Liver (tissue), 9 donors: ENCODE data around the gene ADCY9. TPM values are rescaled to one million over a fixed set of nuclear protein-coding genes. Genes with fewer than 3 reads are reported as not detected.
A peak's percentile ranks its signal among the peaks of the same experiment; 100 is the strongest.

Experiments
- DNase-seq: peaks from one replicate; pipeline ENCODE4 v3.0.0-alpha.2; 2017; ENCODE audit warnings: low spot score
- H3K27ac ChIP-seq, 2 donors: one replicate each; pipeline ENCODE4 v1.7.0; 2013; ENCODE audit warnings: inconsistent platforms in 2 of 2, low read length in 2 of 2, control low read depth in 1 of 2, low read depth in 1 of 2, mild to moderate bottlenecking in 1 of 2
- H3K27me3 ChIP-seq, 4 donors: one replicate each; pipeline versions ENCODE4 v1.6.1 to v1.7.0; 2013; ENCODE audit warnings: low read length in 3 of 4, inconsistent platforms in 1 of 4, mild to moderate bottlenecking in 1 of 4, moderate library complexity in 1 of 4; ENCODE audit not compliant: control insufficient read depth in 4 of 4, insufficient read depth in 4 of 4
- H3K36me3 ChIP-seq, 4 donors: one replicate each; pipeline versions ENCODE4 v1.6.1 to v1.7.0; 2013; ENCODE audit warnings: low read length in 3 of 4, mild to moderate bottlenecking in 3 of 4, low read depth in 1 of 4, moderate library complexity in 1 of 4; ENCODE audit not compliant: control insufficient read depth in 4 of 4, insufficient read depth in 3 of 4
- H3K4me1 ChIP-seq, 4 donors: one replicate each; pipeline versions ENCODE4 v1.6.1 to v1.7.0; 2013; ENCODE audit warnings: low read length in 3 of 4, mild to moderate bottlenecking in 3 of 4, moderate library complexity in 1 of 4; ENCODE audit not compliant: control insufficient read depth in 4 of 4, insufficient read depth in 4 of 4
- H3K4me3 ChIP-seq, 3 donors: one replicate each; pipeline versions ENCODE4 v1.6.1 to v1.7.0; 2013; ENCODE audit warnings: low read length in 3 of 3, control low read depth in 1 of 3, low read depth in 1 of 3, mild to moderate bottlenecking in 1 of 3
- H3K9ac ChIP-seq, 2 donors: one replicate each; pipeline ENCODE4 v1.7.0; 2013; ENCODE audit warnings: low read length in 2 of 2, mild to moderate bottlenecking in 2 of 2, moderate library complexity in 2 of 2, control low read depth in 1 of 2, low read depth in 1 of 2
- H3K9me3 ChIP-seq, 4 donors: one replicate each; pipeline versions ENCODE4 v1.6.1 to v1.7.0; 2013; ENCODE audit warnings: low read length in 3 of 4; ENCODE audit not compliant: control insufficient read depth in 4 of 4
- EGR1 ChIP-seq, 2 donors: IDR thresholded peaks; 2 replicates each; pipeline ENCODE4 v1.6.1; 2016 to 2018; ENCODE audit warnings: antibody characterized with exemption in 2 of 2, low read depth in 2 of 2
- FOXA1 ChIP-seq: IDR thresholded peaks from 2 replicates; pipeline ENCODE4 v1.6.1; 2016; ENCODE audit warnings: antibody characterized with exemption
- FOXA2 ChIP-seq: IDR thresholded peaks from 2 replicates; pipeline ENCODE4 v1.6.1; 2016; ENCODE audit warnings: antibody characterized with exemption
- GABPA ChIP-seq, 2 donors: IDR thresholded peaks in 1 of 2; conservative IDR thresholded peaks in 1 of 2; 2 replicates each; pipeline ENCODE4 v1.6.1; 2016; ENCODE audit warnings: antibody characterized with exemption in 2 of 2, mild to moderate bottlenecking in 1 of 2, moderate library complexity in 1 of 2
- HNF4A ChIP-seq, 2 donors: conservative IDR thresholded peaks; 2 replicates each; pipeline ENCODE4 v1.6.1; 2016; ENCODE audit warnings: antibody characterized with exemption in 2 of 2, mild to moderate bottlenecking in 2 of 2
- HNF4G ChIP-seq: IDR thresholded peaks from 2 replicates; pipeline ENCODE4 v1.6.1; 2016; ENCODE audit warnings: antibody characterized with exemption
- NR2F2 ChIP-seq: IDR thresholded peaks from 2 replicates; pipeline ENCODE4 v1.6.1; 2016; ENCODE audit warnings: antibody characterized with exemption
- RAD21 ChIP-seq, 2 donors: IDR thresholded peaks; 2 replicates each; pipeline ENCODE4 v1.6.1; 2016; ENCODE audit warnings: antibody characterized with exemption in 2 of 2, mild to moderate bottlenecking in 2 of 2
- RXRA ChIP-seq, 2 donors: IDR thresholded peaks; 2 replicates each; pipeline ENCODE4 v1.6.1; 2017 to 2018; ENCODE audit warnings: antibody characterized with exemption in 2 of 2, mild to moderate bottlenecking in 1 of 2
- SP1 ChIP-seq: IDR thresholded peaks from 2 replicates; pipeline ENCODE4 v1.6.1; 2018; ENCODE audit warnings: antibody characterized with exemption, mild to moderate bottlenecking
- TAF1 ChIP-seq: conservative IDR thresholded peaks from 2 replicates; pipeline ENCODE4 v1.6.1; 2016; ENCODE audit warnings: antibody characterized with exemption, mild to moderate bottlenecking
- YY1 ChIP-seq: IDR thresholded peaks from 2 replicates; pipeline ENCODE4 v1.6.1; 2016; ENCODE audit warnings: antibody characterized with exemption, mild to moderate bottlenecking
- WGBS: extraction: QIAGEN DNeasy Blood & Tissue Kit; methylation state at CpG from one replicate; pipeline ENCODE4 v1.1.7; 2013; 5-methylcytosine and 5-hydroxymethylcytosine counted together
- polyA plus RNA-seq, 2 donors: library from polyadenylated mRNA; stranded (reverse) in 1 of 2; unstranded in 1 of 2; fragments of 200-250 nt in 1 of 2; fragments of >200 nt in 1 of 2; fragmentation: Nextera tagmentation in 1 of 2; extraction: Ambion mirVana in 1 of 2; gene quantifications; one replicate each; pipeline versions ENCODE4 v1.2.1 to v1.2.3, GENCODE V29; 2013 to 2015
- total RNA-seq, 2 donors: library from RNA; depleted of rRNA; stranded (reverse); fragments of >200 nt; gene quantifications; one replicate each; pipeline ENCODE4 v1.2.3, GENCODE V29; 2014
- TF ChIP-seq, protein P1 (sequence below): IDR thresholded peaks from 2 replicates; pipeline ENCODE4 v1.6.1; 2016; ENCODE audit warnings: antibody characterized with exemption
- TF ChIP-seq, protein P2 (sequence below): fragments of 150-350 bp; IDR thresholded peaks from 2 replicates; pipeline ENCODE4 v1.5.1; 2017; ENCODE audit warnings: improper control_type of control experiment, low read depth, low read length; ENCODE audit not compliant: missing input control
- TF ChIP-seq, protein P3 (sequence below): IDR thresholded peaks from 2 replicates; pipeline ENCODE4 v1.6.1; 2016; ENCODE audit warnings: antibody characterized with exemption, mild to moderate bottlenecking
- TF ChIP-seq, protein P4 (sequence below): IDR thresholded peaks from 2 replicates; pipeline ENCODE4 v1.6.1; 2016; ENCODE audit warnings: antibody characterized with exemption
- donor health status: healthy.
- donor health status: healthy.
- donor health status: healthy.
- donor health status: healthy.
- donor health status: healthy.

The ADCY9 gene
- total and polyA plus RNA-seq, 4 donors = 3.6 to 25.1 (median 11.0) TPM

DNA sequence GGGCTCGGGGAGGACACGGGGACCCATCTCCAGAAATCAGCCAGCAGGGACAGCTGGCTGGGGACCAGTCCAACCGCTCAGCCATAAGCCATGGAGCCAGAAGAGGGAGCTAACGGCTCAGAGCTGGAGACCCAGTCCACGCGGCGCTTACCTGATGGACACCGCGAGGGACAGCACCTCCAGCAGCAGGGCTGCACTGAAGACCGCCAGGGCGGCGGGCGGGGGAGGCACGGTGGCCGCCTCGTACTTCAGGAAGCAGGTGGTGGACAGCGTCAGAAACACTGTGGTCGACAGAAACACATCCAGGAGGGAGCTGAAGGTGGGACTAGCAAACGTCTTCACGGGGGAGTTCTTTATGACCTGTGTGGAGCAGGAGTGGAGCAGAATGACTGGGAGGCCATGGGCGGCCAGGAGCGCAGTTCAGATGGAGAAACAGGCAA lies 133.1 kb downstream of the ADCY9 start:
- no peak overlapping the region for H3K9ac ChIP-seq
- no peak overlapping the region for H3K27ac ChIP-seq
- H3K4me1 ChIP-seq = peaks cover 0 to 7% (median 3%) of the 10 kb centered on the region in 4 donors
- peak; percentile 60 for DNase-seq
- H3K27me3 ChIP-seq = no peaks in the 10 kb centered on the region
- H3K4me3 ChIP-seq = no peak overlapping the region
- TF ChIP-seq RXRA (IDR thresholded peaks at IDR 0.05) (peak in 1 of 2 donors; percentile 21), FOXA2 (no peak), RAD21 (IDR thresholded peaks at IDR 0.05) (peak; percentile 95 to 98), EGR1 (IDR thresholded peaks at IDR 0.05; ENCODE audit: low read depth in 2 of 2) (no peak)
- TF ChIP-seq, protein P1, sequence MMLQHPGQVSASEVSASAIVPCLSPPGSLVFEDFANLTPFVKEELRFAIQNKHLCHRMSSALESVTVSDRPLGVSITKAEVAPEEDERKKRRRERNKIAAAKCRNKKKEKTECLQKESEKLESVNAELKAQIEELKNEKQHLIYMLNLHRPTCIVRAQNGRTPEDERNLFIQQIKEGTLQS = no peak
- TF ChIP-seq, protein P2, sequence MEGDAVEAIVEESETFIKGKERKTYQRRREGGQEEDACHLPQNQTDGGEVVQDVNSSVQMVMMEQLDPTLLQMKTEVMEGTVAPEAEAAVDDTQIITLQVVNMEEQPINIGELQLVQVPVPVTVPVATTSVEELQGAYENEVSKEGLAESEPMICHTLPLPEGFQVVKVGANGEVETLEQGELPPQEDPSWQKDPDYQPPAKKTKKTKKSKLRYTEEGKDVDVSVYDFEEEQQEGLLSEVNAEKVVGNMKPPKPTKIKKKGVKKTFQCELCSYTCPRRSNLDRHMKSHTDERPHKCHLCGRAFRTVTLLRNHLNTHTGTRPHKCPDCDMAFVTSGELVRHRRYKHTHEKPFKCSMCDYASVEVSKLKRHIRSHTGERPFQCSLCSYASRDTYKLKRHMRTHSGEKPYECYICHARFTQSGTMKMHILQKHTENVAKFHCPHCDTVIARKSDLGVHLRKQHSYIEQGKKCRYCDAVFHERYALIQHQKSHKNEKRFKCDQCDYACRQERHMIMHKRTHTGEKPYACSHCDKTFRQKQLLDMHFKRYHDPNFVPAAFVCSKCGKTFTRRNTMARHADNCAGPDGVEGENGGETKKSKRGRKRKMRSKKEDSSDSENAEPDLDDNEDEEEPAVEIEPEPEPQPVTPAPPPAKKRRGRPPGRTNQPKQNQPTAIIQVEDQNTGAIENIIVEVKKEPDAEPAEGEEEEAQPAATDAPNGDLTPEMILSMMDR = peak; percentile 82
- TF ChIP-seq, protein P3, sequence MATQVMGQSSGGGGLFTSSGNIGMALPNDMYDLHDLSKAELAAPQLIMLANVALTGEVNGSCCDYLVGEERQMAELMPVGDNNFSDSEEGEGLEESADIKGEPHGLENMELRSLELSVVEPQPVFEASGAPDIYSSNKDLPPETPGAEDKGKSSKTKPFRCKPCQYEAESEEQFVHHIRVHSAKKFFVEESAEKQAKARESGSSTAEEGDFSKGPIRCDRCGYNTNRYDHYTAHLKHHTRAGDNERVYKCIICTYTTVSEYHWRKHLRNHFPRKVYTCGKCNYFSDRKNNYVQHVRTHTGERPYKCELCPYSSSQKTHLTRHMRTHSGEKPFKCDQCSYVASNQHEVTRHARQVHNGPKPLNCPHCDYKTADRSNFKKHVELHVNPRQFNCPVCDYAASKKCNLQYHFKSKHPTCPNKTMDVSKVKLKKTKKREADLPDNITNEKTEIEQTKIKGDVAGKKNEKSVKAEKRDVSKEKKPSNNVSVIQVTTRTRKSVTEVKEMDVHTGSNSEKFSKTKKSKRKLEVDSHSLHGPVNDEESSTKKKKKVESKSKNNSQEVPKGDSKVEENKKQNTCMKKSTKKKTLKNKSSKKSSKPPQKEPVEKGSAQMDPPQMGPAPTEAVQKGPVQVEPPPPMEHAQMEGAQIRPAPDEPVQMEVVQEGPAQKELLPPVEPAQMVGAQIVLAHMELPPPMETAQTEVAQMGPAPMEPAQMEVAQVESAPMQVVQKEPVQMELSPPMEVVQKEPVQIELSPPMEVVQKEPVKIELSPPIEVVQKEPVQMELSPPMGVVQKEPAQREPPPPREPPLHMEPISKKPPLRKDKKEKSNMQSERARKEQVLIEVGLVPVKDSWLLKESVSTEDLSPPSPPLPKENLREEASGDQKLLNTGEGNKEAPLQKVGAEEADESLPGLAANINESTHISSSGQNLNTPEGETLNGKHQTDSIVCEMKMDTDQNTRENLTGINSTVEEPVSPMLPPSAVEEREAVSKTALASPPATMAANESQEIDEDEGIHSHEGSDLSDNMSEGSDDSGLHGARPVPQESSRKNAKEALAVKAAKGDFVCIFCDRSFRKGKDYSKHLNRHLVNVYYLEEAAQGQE = peak; percentile 24
- no peaks in the 10 kb centered on the region for H3K9me3 ChIP-seq
- WGBS = 19% methylated on average over 22 of the region's 22 CpGs
- H3K36me3 ChIP-seq = peaks cover 0 to 16% (median 5%) of the 10 kb centered on the region in 4 donors

DNA sequence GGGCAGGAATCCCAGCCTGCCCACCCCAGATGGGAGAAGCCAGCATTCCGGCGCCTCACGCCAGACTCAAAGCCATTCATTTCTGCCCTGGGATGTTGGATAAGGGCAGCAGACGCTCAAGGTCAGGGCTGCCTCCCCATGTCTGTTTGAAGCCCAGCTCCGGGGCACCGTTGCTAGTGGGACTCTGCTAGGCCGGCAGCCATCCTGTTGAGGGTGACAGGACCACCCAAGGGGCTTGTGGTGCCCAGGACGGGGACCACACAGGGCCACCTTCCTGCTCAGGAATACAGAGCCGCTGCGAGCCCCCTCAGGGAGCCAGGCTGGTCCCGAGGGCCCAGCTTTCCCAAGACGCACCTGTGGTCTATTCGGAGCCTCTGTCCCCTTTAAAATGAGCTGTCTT lies 134.0 kb downstream of the ADCY9 start:
- Histone ChIP-seq H3K4me1 (peaks cover 0 to 7% (median 3%) of the 10 kb centered on the region in 4 donors), H3K4me3 (no peak overlapping the region), H3K9ac (no peak overlapping the region), H3K9me3 (no peaks in the 10 kb centered on the region), H3K36me3 (peaks cover 0 to 13% (median 6%) of the 10 kb centered on the region in 4 donors), H3K27me3 (no peaks in the 10 kb centered on the region), H3K27ac (no peak overlapping the region)
- TF ChIP-seq, protein P1 = no peak
- TF ChIP-seq RAD21 (IDR thresholded peaks at IDR 0.05) (no peak), HNF4A (conservative IDR thresholded peaks at IDR 0.05) (no peak), HNF4G (no peak), FOXA2 (no peak), NR2F2 (no peak), TAF1 (no peak), EGR1 (IDR thresholded peaks at IDR 0.05; ENCODE audit: low read depth in 2 of 2) (no peak), SP1 (no peak), RXRA (IDR thresholded peaks at IDR 0.05) (no peak), YY1 (no peak), FOXA1 (no peak), GABPA (IDR thresholded peaks at IDR 0.05 in 1 of 2, conservative IDR thresholded peaks at IDR 0.05 in 1 of 2) (no peak)
- TF ChIP-seq, protein P4, sequence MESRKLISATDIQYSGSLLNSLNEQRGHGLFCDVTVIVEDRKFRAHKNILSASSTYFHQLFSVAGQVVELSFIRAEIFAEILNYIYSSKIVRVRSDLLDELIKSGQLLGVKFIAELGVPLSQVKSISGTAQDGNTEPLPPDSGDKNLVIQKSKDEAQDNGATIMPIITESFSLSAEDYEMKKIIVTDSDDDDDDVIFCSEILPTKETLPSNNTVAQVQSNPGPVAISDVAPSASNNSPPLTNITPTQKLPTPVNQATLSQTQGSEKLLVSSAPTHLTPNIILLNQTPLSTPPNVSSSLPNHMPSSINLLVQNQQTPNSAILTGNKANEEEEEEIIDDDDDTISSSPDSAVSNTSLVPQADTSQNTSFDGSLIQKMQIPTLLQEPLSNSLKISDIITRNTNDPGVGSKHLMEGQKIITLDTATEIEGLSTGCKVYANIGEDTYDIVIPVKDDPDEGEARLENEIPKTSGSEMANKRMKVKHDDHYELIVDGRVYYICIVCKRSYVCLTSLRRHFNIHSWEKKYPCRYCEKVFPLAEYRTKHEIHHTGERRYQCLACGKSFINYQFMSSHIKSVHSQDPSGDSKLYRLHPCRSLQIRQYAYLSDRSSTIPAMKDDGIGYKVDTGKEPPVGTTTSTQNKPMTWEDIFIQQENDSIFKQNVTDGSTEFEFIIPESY = no peak
- TF ChIP-seq, protein P2 = no peak
- TF ChIP-seq, protein P3 = no peak
- no peak for DNase-seq
- 96% methylated on average over 13 of the region's 13 CpGs for WGBS
